ENCODE data around the gene FGF22. TPM values are rescaled to one million over a fixed set of nuclear protein-coding genes. Genes with fewer than 3 reads are reported as not detected.

Gene FGF22
- polyA plus RNA-seq, 1 donor from 2014 or later = 0.48 TPM

GRCh38 chr19:618674-619285 lies 20.9 kb upstream of the FGF22 start (continued):
- TF ChIP-seq CTCF (IDR thresholded peaks at IDR 0.05; ENCODE audit: poor library complexity, severe bottlenecking) (no peak), MXI1 (conservative IDR thresholded peaks at IDR 0.05; ENCODE audit: poor library complexity, severe bottlenecking) (no peak), RAD21 (conservative IDR thresholded peaks at IDR 0.05) (no peak)

- H3K36me3 ChIP-seq (ENCODE audit: insufficient read depth, low read length) = no peaks in the 10 kb centered on the region
- no peaks in the 10 kb centered on the region for H3K9me2 ChIP-seq (ENCODE audit: insufficient read depth, low read length)
- no peak overlapping the region for H3K27ac ChIP-seq (ENCODE audit: low read length)
- H3K4me3 ChIP-seq (ENCODE audit: low read length) = no peak overlapping the region
- H3K9ac ChIP-seq (ENCODE audit: low read length) = no peak overlapping the region
- no peaks in the 10 kb centered on the region for H3K79me2 ChIP-seq (replicated peaks; ENCODE audit: insufficient read depth, low read length)
- TF ChIP-seq EZH2 (IDR thresholded peaks at IDR 0.05; ENCODE audit: borderline replicate concordance, insufficient read depth, low read length, poor library complexity, severe bottlenecking) (no peak), TAF1 (IDR thresholded peaks at IDR 0.05; ENCODE audit: low read depth) (no peak), CTCF (IDR thresholded peaks at IDR 0.05; ENCODE audit: poor library complexity, severe bottlenecking) (no peak), POLR2AphosphoS5 (IDR thresholded peaks at IDR 0.05) (no peak), MXI1 (conservative IDR thresholded peaks at IDR 0.05; ENCODE audit: poor library complexity, severe bottlenecking) (no peak), RAD21 (conservative IDR thresholded peaks at IDR 0.05) (no peak), REST (IDR thresholded peaks at IDR 0.05; ENCODE audit: borderline replicate concordance) (no peak), SMC3 (conservative IDR thresholded peaks at IDR 0.05; ENCODE audit: poor library complexity) (no peak), EP300 (conservative IDR thresholded peaks at IDR 0.05; ENCODE audit: poor library complexity, severe bottlenecking) (no peak)
- H4K20me1 ChIP-seq (ENCODE audit: insufficient read depth) = no peaks in the 10 kb centered on the region
- no peaks in the 10 kb centered on the region for H3K9me3 ChIP-seq (ENCODE audit: low read length)
- no peak overlapping the region for H2AFZ ChIP-seq (ENCODE audit: low read depth, low read length)
- H3K4me2 ChIP-seq (ENCODE audit: low read length) = no peak overlapping the region
- H3K27me3 ChIP-seq (ENCODE audit: insufficient read depth, low read depth, low read length) = no peaks in the 10 kb centered on the region
- no peaks in the 10 kb centered on the region for H3F3A ChIP-seq (ENCODE audit: insufficient read depth, low read length, poor library complexity, severe bottlenecking)
These were observed 20.2 kb upstream of the FGF22 start for GRCh38 chr19:619286-620002.
